Measurements from ENCODE around the gene AGAP5.

Gene AGAP5

DNA sequence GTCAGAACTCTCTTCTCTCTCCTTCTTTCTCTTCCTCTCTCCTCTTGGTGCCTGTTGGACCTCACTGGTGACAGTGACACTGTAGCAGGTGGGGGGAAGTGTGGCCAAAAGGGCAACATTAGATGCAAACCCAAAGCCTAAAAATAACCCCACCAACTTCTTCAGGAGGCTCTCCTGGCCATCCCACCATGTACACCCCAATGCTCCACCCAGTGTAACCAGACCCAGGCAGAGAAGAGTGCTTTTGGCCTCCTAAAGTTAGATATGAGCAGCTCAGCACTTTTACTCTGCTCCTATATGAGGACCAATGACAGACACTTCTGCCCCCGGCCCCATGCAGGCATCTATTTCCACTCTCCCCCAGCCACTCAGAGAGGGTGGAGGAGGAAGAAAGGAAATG lies 62.1 kb downstream of the AGAP5 start:
- no peak overlapping the region for H3K4me3 ChIP-seq (ENCODE audit: low read depth, low read length)
- no peak for TF ChIP-seq CTCF (IDR thresholded peaks at IDR 0.05; ENCODE audit: borderline replicate concordance, insufficient read depth, low read depth, low read length)

GRCh38 chr10:73634421-73634820 lies 63.5 kb downstream of the AGAP5 start:
- no peak for TF ChIP-seq CTCF (IDR thresholded peaks at IDR 0.05; ENCODE audit: borderline replicate concordance, insufficient read depth, low read depth, low read length)
- no peak overlapping the region for H3K4me3 ChIP-seq (ENCODE audit: low read depth, low read length)

DNA sequence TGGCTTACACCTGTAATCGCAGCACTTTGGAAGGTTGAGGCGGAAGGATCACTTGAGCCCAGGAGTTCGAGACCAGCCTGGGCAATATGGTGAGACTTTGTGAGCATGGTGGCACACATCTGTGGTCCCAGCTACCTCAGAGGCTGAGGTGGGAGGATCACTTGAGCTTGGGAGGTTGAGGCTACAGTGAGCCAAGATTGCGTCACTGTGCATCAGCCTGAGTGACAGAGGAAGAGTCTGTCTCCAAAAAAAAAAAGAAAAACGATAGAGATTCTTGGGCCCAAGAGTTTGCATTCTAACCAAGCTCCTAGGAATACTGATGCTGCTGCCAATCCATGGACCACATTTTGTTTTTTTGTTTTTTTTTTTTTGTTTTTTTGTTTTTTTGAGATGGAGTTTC lies 68.7 kb downstream of the AGAP5 start:
- no peak overlapping the region for H3K4me3 ChIP-seq (ENCODE audit: low read depth, low read length)
- no peak for TF ChIP-seq CTCF (IDR thresholded peaks at IDR 0.05; ENCODE audit: borderline replicate concordance, insufficient read depth, low read depth, low read length)

DNA sequence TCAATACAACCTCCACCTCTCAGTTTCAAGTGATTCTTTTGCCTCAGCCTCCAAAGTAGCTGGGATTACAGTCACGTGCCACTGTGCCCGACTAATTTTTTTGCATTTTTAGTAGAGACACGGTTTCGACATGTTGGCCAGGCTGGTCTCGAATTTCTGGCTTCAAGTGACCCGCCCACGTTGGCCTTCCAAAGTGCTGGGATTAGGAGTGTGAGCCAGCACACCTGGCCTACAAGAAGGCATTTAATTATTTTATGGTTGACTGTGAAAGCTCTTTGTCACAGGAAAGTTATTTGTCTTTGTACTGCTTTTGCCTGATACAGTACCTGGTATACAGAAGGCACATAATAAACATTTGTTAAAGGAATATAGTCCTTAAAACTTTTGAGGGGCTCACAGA lies 69.5 kb downstream of the AGAP5 start:
- H3K4me3 ChIP-seq (ENCODE audit: low read depth, low read length): no peak overlapping the region

GRCh38 chr10:73627300-73627699 lies 70.6 kb downstream of the AGAP5 start:
- no peak overlapping the region for H3K4me3 ChIP-seq (ENCODE audit: low read depth, low read length)
- no peak for TF ChIP-seq CTCF (IDR thresholded peaks at IDR 0.05; ENCODE audit: borderline replicate concordance, insufficient read depth, low read depth, low read length)

More for the DNA sequence above, 69.5 kb downstream of the AGAP5 start:
- no peak for TF ChIP-seq CTCF (IDR thresholded peaks at IDR 0.05; ENCODE audit: borderline replicate concordance, insufficient read depth, low read depth, low read length)

- no peak for TF ChIP-seq CTCF (IDR thresholded peaks at IDR 0.05; ENCODE audit: borderline replicate concordance, insufficient read depth, low read depth, low read length)
- H3K4me3 ChIP-seq (ENCODE audit: low read depth, low read length): peak overlapping the region; percentile 94
Measured at GRCh38 chr10:73625884-73626752, 71.8 kb downstream of the AGAP5 start.

Measured in GM12875 (cell line).